Measurements from ENCODE around the gene TMEM31. TPM values are rescaled to one million over a fixed set of nuclear protein-coding genes. Genes with fewer than 3 reads are reported as not detected.

The TMEM31 gene
- total and polyA plus RNA-seq, 9 of the 15 experiments (the other 6 are each of a cell fraction or from before 2014, with no cell fraction given): 0.18 TPM; not detected in 8

GRCh38 chrX:103699243-103699642 lies 11.5 kb upstream of the TMEM31 start:
- no peak overlapping the region for H3K27ac ChIP-seq (ENCODE audit: extremely low read depth, low read depth, low read length)
- no peaks in the 10 kb centered on the region; a peak in 3 of 5 replicates for H3K27me3 ChIP-seq (ENCODE audit: control insufficient read depth in 2 of 2, insufficient read depth in 2 of 2, low read length in 2 of 2)
- ATAC-seq: no peak
- TF ChIP-seq PML (IDR thresholded peaks at IDR 0.05; ENCODE audit: low read length) (no peak), TRIM24 (IDR thresholded peaks at IDR 0.05) (no peak), AFF1 (IDR thresholded peaks at IDR 0.05; ENCODE audit: low read depth in 1 of 2, partially characterized antibody in 2 of 2) (no peak), ZNF12 (CRISPR knock-in tag; IDR thresholded peaks at IDR 0.05) (no peak), ETS1 (conservative IDR thresholded peaks at IDR 0.05; ENCODE audit: control insufficient read depth, low read depth, low read length) (no peak), NEUROD1 (IDR thresholded peaks at IDR 0.05; ENCODE audit: borderline replicate concordance, low read depth, low read length, partially characterized antibody) (no peak), NUFIP1 (IDR thresholded peaks at IDR 0.05; ENCODE audit: partially characterized antibody) (no peak), ZNF134 (CRISPR knock-in tag; conservative IDR thresholded peaks at IDR 0.05) (no peak), MCM7 (IDR thresholded peaks at IDR 0.05) (no peak), ZNF584 (CRISPR knock-in tag; IDR thresholded peaks at IDR 0.05; ENCODE audit: low read depth) (no peak), CBX8 (IDR thresholded peaks at IDR 0.05; ENCODE audit: borderline replicate concordance, extremely low read depth, low read depth, low read length, poor library complexity, severe bottlenecking) (no peak), GATA2 (CRISPR knock-in tag; IDR thresholded peaks at IDR 0.05) (no peak), ZNF146 (CRISPR knock-in tag; IDR thresholded peaks at IDR 0.05; ENCODE audit: unreplicated experiment) (no peak)
- H3K4me2 ChIP-seq (ENCODE audit: insufficient read depth, low read length): no peak overlapping the region
- in situ Hi-C loops (cut with MboI) (no loop called here), intact Hi-C loops (cut with micrococcal nuclease) (no loop called here)
- CTCF ChIA-PET (ENCODE audit: low intra/inter-chr PET ratio): interaction anchor here (0.6 kb wide), 1 partner anchor 12 kb away, joined by 4 read pairs; the partner anchor contains the start of gene TMEM31
- 6% methylated on average over 3 of the region's 5 CpGs for WGBS (ENCODE audit: insufficient coverage, low coverage, missing lambda C conversion rate)
- H3K9me1 ChIP-seq (ENCODE audit: control insufficient read depth, insufficient read depth, low read length): no peaks in the 10 kb centered on the region
- no peak overlapping the region for H2AFZ ChIP-seq (ENCODE audit: low read depth, low read length)
- H3K4me1 ChIP-seq (replicated peaks in 1 of 2; ENCODE audit: control insufficient read depth in 2 of 2, insufficient read depth in 2 of 2, low read length in 2 of 2): no peaks in the 10 kb centered on the region
- no peaks in the 10 kb centered on the region for H3K9me3 ChIP-seq (replicated peaks; ENCODE audit: control insufficient read depth, insufficient read depth, low read depth, low read length)
- H3K4me3 ChIP-seq: no peak overlapping the region
- H3K36me3 ChIP-seq (ENCODE audit: control insufficient read depth, insufficient read depth, low read length): no peaks in the 10 kb centered on the region
- no peak overlapping the region for H3K9ac ChIP-seq (ENCODE audit: insufficient read depth in 1 of 2, low read depth in 2 of 2, low read length in 2 of 2)
- BruUV-seq (replicated peaks): no TSS peak
- H3K79me2 ChIP-seq (ENCODE audit: control insufficient read depth, insufficient read depth, low read length): no peaks in the 10 kb centered on the region
- DNase-seq (ENCODE audit: extremely low read depth in 1 of 4, low spot score in 3 of 4): no peak
- POLR2A ChIA-PET: no interaction called here
- H4K20me1 ChIP-seq (replicated peaks; ENCODE audit: control insufficient read depth, insufficient read depth, low read length): no peaks in the 10 kb centered on the region
- FAIRE-seq: no peak

Measured in K562 (cell line).